HCT116 (cell line): Measurements from ENCODE around the gene P4HA2. TPM values are rescaled to one million over a fixed set of nuclear protein-coding genes. Genes with fewer than 3 reads are reported as not detected.

Experiments used
- ATAC-seq: fragments of 200-7000 bp; cut with Tn5 transposase; 2 replicates; pipeline ENCODE4 v1.9.1; 2020; ENCODE audit warnings: mild to moderate bottlenecking, moderate library complexity
- BruUV-seq: library from RNA; stranded (reverse); fragments of 400-500 nt; replicated peaks from 2 replicates; lab custom pipeline; 2021; lab: Mats Ljungman, UMichigan
- CTCF ChIA-PET: fragments of 300-600 bp; sonication (Branson Sonifier 250); formaldehyde crosslinking; loops from one replicate; lab custom pipeline; 2021; ENCODE audit warnings: antibody characterized with exemption; lab: Charles Lee
- POLR2A ChIA-PET: fragments of 300-600, 350-600 bp; sonication (Branson Sonifier 250); formaldehyde crosslinking; loops from one replicate; lab custom pipeline; 2021; ENCODE audit warnings: antibody characterized with exemption; lab: Charles Lee
- RAD21 ChIA-PET, 2 experiments: fragments of 300-600 bp; sonication (Branson Sonifier 250); formaldehyde crosslinking; loops; one replicate each; lab custom pipeline; 2023; ENCODE audit warnings: low total read pairs in 2 of 2; ENCODE audit not compliant: uncharacterized antibody in 2 of 2, unreplicated experiment in 2 of 2, low non-redundant PET in 1 of 2; lab: Charles Lee
- DNase-seq: peaks from one replicate; pipeline ENCODE4 v3.0.0-alpha.2; 2010; ENCODE audit warnings: low read depth, low spot score
- H2AFZ ChIP-seq: fragments of 200-600 bp; shearing (Covaris generic), sonication (generic); 2 replicates; pipeline ENCODE4 v1.6.1; 2017; ENCODE audit warnings: low read depth, mixed run types, mixed read lengths, antibody characterized with exemption, low read length; ENCODE audit not compliant: poor library complexity, severe bottlenecking
- H3K27ac ChIP-seq: 2 replicates; pipeline ENCODE4 v1.5.1; 2012; ENCODE audit warnings: low read depth, low read length
- H3K27me3 ChIP-seq: fragments of 200-600 bp; sonication (generic); 2 replicates; pipeline ENCODE4 v1.6.1; 2016; ENCODE audit warnings: mixed run types, low read length, mixed read lengths; ENCODE audit not compliant: insufficient read depth
- H3K36me3 ChIP-seq, 2 experiments: fragments of 200-500 bp in 1 of 2; fragments of 200-600 bp in 1 of 2; sonication (Bioruptor generic) in 1 of 2; sonication (generic) in 1 of 2; 2 replicates each; pipeline versions ENCODE4 v1.5.1 to v1.6.1; 2014 to 2016; ENCODE audit warnings: low read length in 2 of 2, inconsistent platforms in 1 of 2, mixed read lengths in 1 of 2, mixed run types in 1 of 2; ENCODE audit not compliant: insufficient read depth in 2 of 2, control insufficient read depth in 1 of 2
- H3K4me1 ChIP-seq, 2 experiments: fragments of 200-600 bp in 1 of 2; sonication (generic) in 1 of 2; 2 replicates each; pipeline versions ENCODE4 v1.5.1 to v1.6.1; 2012 to 2017; ENCODE audit warnings: low read length in 2 of 2, inconsistent platforms in 1 of 2, mild to moderate bottlenecking in 1 of 2, mixed read lengths in 1 of 2, mixed run types in 1 of 2, moderate library complexity in 1 of 2; ENCODE audit not compliant: insufficient read depth in 2 of 2, control insufficient read depth in 1 of 2
- H3K4me2 ChIP-seq: fragments of 200-600 bp; sonication (generic); 2 replicates; pipeline ENCODE4 v1.6.1; 2017; ENCODE audit warnings: mixed run types, low read length, mixed read lengths
- H3K4me3 ChIP-seq, 2 experiments: fragments of 200-600 bp in 1 of 2; sonication (generic) in 1 of 2; replicated peaks in 1 of 2; 2 replicates each; pipeline ENCODE4 v1.5.1; 2011 to 2016; ENCODE audit warnings: low read length in 2 of 2, control low read depth in 1 of 2, low read depth in 1 of 2, mild to moderate bottlenecking in 1 of 2, mixed read lengths in 1 of 2, mixed run types in 1 of 2
- H3K79me2 ChIP-seq: fragments of 200-600 bp; sonication (generic); 2 replicates; pipeline ENCODE4 v1.6.1; 2017; ENCODE audit warnings: mild to moderate bottlenecking, mixed run types, low read length, moderate library complexity, mixed read lengths; ENCODE audit not compliant: insufficient read depth
- H3K9ac ChIP-seq: fragments of 200-600 bp; sonication (generic); 2 replicates; pipeline ENCODE4 v1.6.1; 2016; ENCODE audit warnings: low read length, mixed read lengths
- H3K9me2 ChIP-seq: fragments of 200-600 bp; sonication (generic), shearing (Covaris generic); 2 replicates; pipeline ENCODE4 v1.6.1; 2017; ENCODE audit warnings: mixed run types, mild to moderate bottlenecking, moderate library complexity; ENCODE audit not compliant: insufficient read depth
- H3K9me3 ChIP-seq, 2 experiments: fragments of 200-500 bp in 1 of 2; fragments of 200-600 bp in 1 of 2; sonication (Bioruptor generic) in 1 of 2; sonication (generic) in 1 of 2; 2 replicates each; pipeline ENCODE4 v1.6.1; 2014 to 2017; ENCODE audit warnings: low read length in 2 of 2, mixed read lengths in 2 of 2, inconsistent platforms in 1 of 2, low read depth in 1 of 2, mild to moderate bottlenecking in 1 of 2, mixed run types in 1 of 2, moderate library complexity in 1 of 2; ENCODE audit not compliant: control insufficient read depth in 1 of 2, insufficient read depth in 1 of 2
- H4K20me1 ChIP-seq: fragments of 200-600 bp; sonication (generic), shearing (Covaris generic); 2 replicates; pipeline ENCODE4 v1.6.1; 2017; ENCODE audit warnings: mixed run types, mild to moderate bottlenecking, moderate library complexity; ENCODE audit not compliant: insufficient read depth
- CBX3 ChIP-seq: IDR thresholded peaks from 2 replicates; pipeline ENCODE4 v1.6.1; 2012; ENCODE audit warnings: low read depth
- CTCF ChIP-seq, 3 experiments: fragments of 200-600 bp in 1 of 3; sonication (generic) in 1 of 3; IDR thresholded peaks in 2 of 3; conservative IDR thresholded peaks in 1 of 3; 2 replicates each; pipeline ENCODE4 v1.5.1; 2012 to 2017; ENCODE audit warnings: low read depth in 2 of 3, low read length in 2 of 3, antibody characterized with exemption in 1 of 3, borderline replicate concordance in 1 of 3, control low read depth in 1 of 3, mild to moderate bottlenecking in 1 of 3, mixed read lengths in 1 of 3, mixed run types in 1 of 3, moderate library complexity in 1 of 3; ENCODE audit not compliant: insufficient read depth in 1 of 3
- ELF1 ChIP-seq: IDR thresholded peaks from 2 replicates; pipeline ENCODE4 v1.6.1; 2012; ENCODE audit warnings: low read depth, borderline replicate concordance
- EZH2 ChIP-seq: fragments of 200-600 bp; sonication (generic); IDR thresholded peaks from 2 replicates; pipeline ENCODE4 v1.6.1; 2017; ENCODE audit warnings: antibody characterized with exemption, mixed run types
- POLR2A ChIP-seq: IDR thresholded peaks from 2 replicates; pipeline ENCODE4 v1.7.0; 2011; ENCODE audit warnings: borderline replicate concordance; ENCODE audit not compliant: insufficient read depth, insufficient read length; ENCODE audit errors: extremely low read depth
- POLR2AphosphoS5 ChIP-seq: IDR thresholded peaks from 2 replicates; pipeline ENCODE4 v1.6.1; 2011; ENCODE audit warnings: mild to moderate bottlenecking, low read depth, low read length, moderate library complexity
- REST ChIP-seq: IDR thresholded peaks from 2 replicates; pipeline ENCODE4 v1.6.1; 2012; ENCODE audit warnings: low read depth
- SIN3A ChIP-seq: IDR thresholded peaks from 2 replicates; pipeline ENCODE4 v1.6.1; 2012; ENCODE audit warnings: low read depth
- SRF ChIP-seq: IDR thresholded peaks from 2 replicates; pipeline ENCODE4 v1.6.1; 2012; ENCODE audit warnings: low read depth
- TCF7L2 ChIP-seq: IDR thresholded peaks from 2 replicates; pipeline ENCODE4 v1.7.0; 2011; ENCODE audit warnings: borderline replicate concordance, inconsistent platforms; ENCODE audit not compliant: insufficient read depth, insufficient read length; ENCODE audit errors: extremely low read depth
- intact Hi-C: fragments of 100-400 bp; cut with micrococcal nuclease; formaldehyde crosslinking; loops from 2 replicates; pipeline ENCODE4 v1.10.0; 2022
- total RNA-seq: library from RNA; stranded (reverse); gene quantifications from one replicate; pipeline ENCODE4 v1.2.1, GENCODE V29; 2021; ENCODE audit not compliant: unreplicated experiment

P4HA2 gene
- total RNA-seq, 1 experiment from 2014 or later: 29.0 TPM

GRCh38 chr5:132264546-132265335 lies 37.1 kb upstream of the P4HA2 start:
- no peaks in the 10 kb centered on the region for H3K36me3 ChIP-seq
- H3K27me3 ChIP-seq: no peaks in the 10 kb centered on the region
- H3K79me2 ChIP-seq: no peaks in the 10 kb centered on the region
- no peak for ATAC-seq
- H3K4me3 ChIP-seq: no peak overlapping the region
- ChIA-PET RAD21 (no interaction called here), POLR2A (no interaction called here), CTCF (interaction anchor here (1.2 kb wide), 1 partner anchor 27 kb away, joined by 4 read pairs; no protein-coding TSS in a partner anchor)
- peaks cover 21 to 61% of the 10 kb centered on the region in 2 experiments for H3K4me1 ChIP-seq
- no peak overlapping the region for H2AFZ ChIP-seq
- no peak overlapping the region for H3K9ac ChIP-seq
- BruUV-seq: no TSS peak
- no peak for DNase-seq
- H3K27ac ChIP-seq: no peak overlapping the region
- no peaks in the 10 kb centered on the region for H3K9me2 ChIP-seq
- intact Hi-C loops: no loop called here
- no peak overlapping the region for H3K4me2 ChIP-seq
- TF ChIP-seq POLR2AphosphoS5: no peak
- no peaks in the 10 kb centered on the region for H4K20me1 ChIP-seq
- no peaks in the 10 kb centered on the region for H3K9me3 ChIP-seq

GRCh38 chr5:132263548-132264261 lies 36.1 kb upstream of the P4HA2 start:
- no peaks in the 10 kb centered on the region for H3K9me3 ChIP-seq
- TF ChIP-seq POLR2A (no peak), CTCF (IDR thresholded peaks at IDR 0.05 in 2 of 3, conservative IDR thresholded peaks at IDR 0.05 in 1 of 3; ENCODE audit: borderline replicate concordance in 1 of 3, insufficient read depth in 1 of 3, low read depth in 2 of 3, low read length in 2 of 3) (no peak), ELF1 (no peak), TCF7L2 (no peak), REST (no peak), SRF (no peak), EZH2 (no peak), CBX3 (no peak), SIN3A (no peak)

More at GRCh38 chr5:132263548-132264261, 36.1 kb upstream of the P4HA2 start:
- DNase-seq (no peak), ATAC-seq (no peak)
- ChIA-PET RAD21 (no interaction called here), POLR2A (no interaction called here), CTCF (interaction anchor here (1.0 to 1.2 kb wide), 2 partner anchors 25 to 26 kb away, joined by 3 to 4 read pairs; no protein-coding TSS in a partner anchor)
- no TSS peak for BruUV-seq
- Histone ChIP-seq H3K4me1 (peaks cover 27 to 71% of the 10 kb centered on the region in 2 experiments), H3K27ac (no peak overlapping the region), H3K9ac (no peak overlapping the region), H3K4me3 (no peak overlapping the region), H4K20me1 (no peaks in the 10 kb centered on the region), H3K9me2 (no peaks in the 10 kb centered on the region), H3K4me2 (peak overlapping the region; percentile 20; the same call in 1 of the 2 replicates), H2AFZ (no peak overlapping the region), H3K36me3 (no peaks in the 10 kb centered on the region), H3K79me2 (no peaks in the 10 kb centered on the region), H3K27me3 (no peaks in the 10 kb centered on the region)
- intact Hi-C loops: no loop called here
